ENCODE measurements around the gene CDO1. TPM values are rescaled to one million over a fixed set of nuclear protein-coding genes. Genes with fewer than 3 reads are reported as not detected.
"Not testable (repeated sequence)": the region's sequence is repeated elsewhere in the genome, so short reads cannot be mapped to it uniquely, and the experiment has no call there.

CDO1 gene
- total RNA-seq, 2 experiments from 2014 or later, result not detected

- no peaks in the 10 kb centered on the region for H3K36me3 ChIP-seq (ENCODE audit: insufficient read depth, low read length)
- H2AFZ ChIP-seq (ENCODE audit: low read length), result no peak overlapping the region
- H3K4me3 ChIP-seq (ENCODE audit: low read depth, low read length, poor library complexity, severe bottlenecking), result no peak overlapping the region
- H3K9me3 ChIP-seq (ENCODE audit: low read length), result no peaks in the 10 kb centered on the region
- no peaks in the 10 kb centered on the region for H4K20me1 ChIP-seq (ENCODE audit: insufficient read depth, low read length)
- no TSS peak for BruUV-seq (replicated peaks)
- ChIA-PET POLR2A (no interaction called here), CTCF (ENCODE audit: unreplicated experiment) (no interaction called here)
- no peak for TF ChIP-seq EZH2phosphoT487 (IDR thresholded peaks at IDR 0.05; ENCODE audit: borderline replicate concordance, low read depth, low read length)
- no peak for TF ChIP-seq CTCF (conservative IDR thresholded peaks at IDR 0.05; ENCODE audit: low read length)
- no peak overlapping the region for H3K4me2 ChIP-seq (ENCODE audit: low read length)
- DNase-seq (ENCODE audit: low spot score), result no peak
- intact Hi-C loops (cut with micrococcal nuclease; ENCODE audit: unreplicated experiment), result no loop called here
- no peaks in the 10 kb centered on the region for H3K9me2 ChIP-seq (ENCODE audit: insufficient read depth, low read length)
- no peak overlapping the region for H3K27ac ChIP-seq (ENCODE audit: low read depth, low read length, poor library complexity, severe bottlenecking)
- H3K79me2 ChIP-seq (ENCODE audit: insufficient read depth, low read depth, low read length), result no peaks in the 10 kb centered on the region
- H3K4me1 ChIP-seq (ENCODE audit: insufficient read depth, low read length, poor library complexity, severe bottlenecking), result no peaks in the 10 kb centered on the region
These were observed 6.5 kb downstream of the CDO1 start for GRCh38 chr5:115809946-115810345.

GRCh38 chr5:115808066-115808465 lies 8.4 kb downstream of the CDO1 start:
- POLR2A ChIA-PET, result interaction anchor here (1.1 kb wide), 1 partner anchor 31 kb away, joined by 3 read pairs; no protein-coding TSS in a partner anchor
- H3K9me3 ChIP-seq (ENCODE audit: low read length); BruUV-seq (replicated peaks); H3K9me2 ChIP-seq (ENCODE audit: insufficient read depth, low read length); DNase-seq (ENCODE audit: low spot score); intact Hi-C loops (cut with micrococcal nuclease; ENCODE audit: unreplicated experiment); H4K20me1 ChIP-seq (ENCODE audit: insufficient read depth, low read length); H3K36me3 ChIP-seq (ENCODE audit: insufficient read depth, low read length); H3K4me3 ChIP-seq (ENCODE audit: low read depth, low read length, poor library complexity, severe bottlenecking); H3K4me1 ChIP-seq (ENCODE audit: insufficient read depth, low read length, poor library complexity, severe bottlenecking); CTCF ChIA-PET (ENCODE audit: unreplicated experiment); H3K79me2 ChIP-seq (ENCODE audit: insufficient read depth, low read depth, low read length); H3K4me2 ChIP-seq (ENCODE audit: low read length); H2AFZ ChIP-seq (ENCODE audit: low read length); H3K27ac ChIP-seq (ENCODE audit: low read depth, low read length, poor library complexity, severe bottlenecking): not testable (repeated sequence)

- no TSS peak for BruUV-seq (replicated peaks)
- no peak for DNase-seq (ENCODE audit: low spot score)
- Histone ChIP-seq H3K9me3 (ENCODE audit: low read length) (no peaks in the 10 kb centered on the region), H2AFZ (ENCODE audit: low read length) (no peak overlapping the region), H3K4me1 (ENCODE audit: insufficient read depth, low read length, poor library complexity, severe bottlenecking) (no peaks in the 10 kb centered on the region), H3K79me2 (ENCODE audit: insufficient read depth, low read depth, low read length) (no peaks in the 10 kb centered on the region), H3K4me2 (ENCODE audit: low read length) (no peak overlapping the region), H3K4me3 (ENCODE audit: low read depth, low read length, poor library complexity, severe bottlenecking) (no peak overlapping the region), H4K20me1 (ENCODE audit: insufficient read depth, low read length) (no peaks in the 10 kb centered on the region), H3K9me2 (ENCODE audit: insufficient read depth, low read length) (no peaks in the 10 kb centered on the region), H3K36me3 (ENCODE audit: insufficient read depth, low read length) (no peaks in the 10 kb centered on the region), H3K27ac (ENCODE audit: low read depth, low read length, poor library complexity, severe bottlenecking) (no peak overlapping the region)
- ChIA-PET CTCF (ENCODE audit: unreplicated experiment) (no interaction called here), POLR2A (no interaction called here)
- intact Hi-C loops (cut with micrococcal nuclease; ENCODE audit: unreplicated experiment), result no loop called here
- TF ChIP-seq EZH2phosphoT487 (IDR thresholded peaks at IDR 0.05; ENCODE audit: borderline replicate concordance, low read depth, low read length), result no peak
- no peak for TF ChIP-seq CTCF (conservative IDR thresholded peaks at IDR 0.05; ENCODE audit: low read length)
These were observed 8.8 kb downstream of the CDO1 start for GRCh38 chr5:115807654-115808052.

Measured in OCI-LY7 (cell line).